Measurements from ENCODE around the gene MXD1.
A peak's percentile ranks its signal among the peaks of the same experiment; 100 is the strongest.
"Not testable (repeated sequence)": the region's sequence is repeated elsewhere in the genome, so short reads cannot be mapped to it uniquely, and the experiment has no call there.

Gene MXD1, protein sequence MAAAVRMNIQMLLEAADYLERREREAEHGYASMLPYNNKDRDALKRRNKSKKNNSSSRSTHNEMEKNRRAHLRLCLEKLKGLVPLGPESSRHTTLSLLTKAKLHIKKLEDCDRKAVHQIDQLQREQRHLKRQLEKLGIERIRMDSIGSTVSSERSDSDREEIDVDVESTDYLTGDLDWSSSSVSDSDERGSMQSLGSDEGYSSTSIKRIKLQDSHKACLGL

DNA sequence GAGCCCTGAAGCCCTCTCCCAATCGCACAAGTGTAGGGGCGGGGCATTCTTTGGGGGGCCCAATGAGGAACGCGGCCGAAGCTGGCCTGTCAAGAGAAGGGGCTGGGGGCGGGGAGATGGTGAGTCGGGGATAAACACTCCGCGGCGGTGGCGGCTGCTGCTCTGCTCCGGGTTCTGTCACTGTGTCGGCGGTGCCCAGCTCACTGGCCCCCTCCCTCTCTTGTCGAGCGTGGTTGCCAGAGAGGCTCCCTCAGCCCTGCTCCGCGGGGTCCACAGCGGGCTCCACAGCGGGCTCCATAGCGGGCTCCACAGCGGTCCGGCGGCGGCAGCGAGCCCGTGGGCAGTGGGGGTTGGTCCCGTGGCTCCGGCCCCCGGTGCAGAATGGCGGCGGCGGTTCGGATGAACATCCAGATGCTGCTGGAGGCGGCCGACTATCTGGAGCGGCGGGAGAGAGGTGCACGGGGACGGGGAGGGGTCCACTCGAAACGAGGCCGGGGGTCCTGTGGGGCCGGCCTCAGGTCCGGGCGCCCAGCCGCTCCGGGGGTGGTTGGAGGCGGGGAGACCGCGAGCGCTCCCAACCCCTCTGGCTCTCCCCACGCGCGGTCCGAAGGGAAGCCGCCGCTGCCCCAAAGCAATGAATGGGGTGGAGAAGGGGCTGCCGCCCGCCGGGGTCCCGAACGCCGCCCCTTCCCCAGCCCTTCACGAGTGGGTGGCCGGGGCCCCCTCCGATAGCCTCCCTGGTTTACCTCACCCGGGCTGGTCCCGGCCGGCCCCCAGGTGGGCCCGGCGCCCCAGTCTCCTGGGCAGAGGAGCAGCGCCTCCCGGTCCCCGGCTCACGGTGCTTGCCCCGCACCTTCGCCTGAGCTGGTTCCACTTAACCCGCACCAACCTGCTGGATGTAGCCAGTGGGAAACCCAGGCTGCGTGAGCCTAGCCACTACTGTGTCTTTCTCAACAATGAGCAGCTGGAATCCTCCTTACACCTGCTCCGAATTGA, at the start of gene MXD1:
Gene MXD1 (plus strand): TSS at position 160 of the 996 bp plus-strand sequence. CDS start 222 bp downstream, at position 382.
- peak; percentile 56 for DNase-seq (ENCODE audit: low spot score)

DNA sequence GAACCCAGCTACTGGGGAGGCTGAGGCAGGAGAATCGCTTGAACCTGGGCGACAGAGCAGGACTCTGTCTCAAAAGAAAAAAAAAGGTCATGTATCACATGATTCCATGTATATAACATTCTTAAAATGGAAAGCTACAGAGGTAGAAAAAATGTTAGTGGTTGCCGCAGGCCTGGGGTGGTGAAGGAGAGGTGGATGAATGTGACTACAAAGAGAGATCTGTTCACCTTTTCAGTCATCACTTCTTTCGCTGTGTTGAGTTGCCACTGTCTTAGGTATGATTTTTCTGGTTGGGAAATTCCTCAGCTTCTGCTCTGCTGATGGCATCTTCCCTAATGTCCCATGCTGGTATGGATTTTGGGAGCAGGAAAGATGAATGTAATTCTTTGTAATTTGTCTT, 26.5 kb upstream of the MXD1 start:
- no peak for DNase-seq (ENCODE audit: low spot score)

DNA sequence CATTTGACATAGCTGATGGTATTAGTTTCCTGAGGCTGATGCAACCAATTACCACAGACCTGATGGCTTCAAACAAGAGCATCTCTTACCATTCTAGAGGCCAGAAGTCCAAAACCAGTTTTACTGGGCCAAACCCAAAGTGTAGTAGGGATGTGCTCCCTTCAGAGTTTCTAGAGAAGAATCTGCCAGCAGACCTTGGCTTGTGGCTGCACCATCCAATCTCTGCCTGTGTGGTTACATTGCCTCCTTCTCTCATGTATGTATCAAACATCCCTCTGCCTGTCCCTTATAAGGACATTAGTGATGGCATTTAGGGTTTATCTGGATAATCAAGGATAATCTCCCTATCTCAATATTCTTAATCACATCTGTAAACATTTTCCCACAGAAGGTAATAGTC, 25.6 kb upstream of the MXD1 start:
- no peak for DNase-seq (ENCODE audit: low spot score)

DNA sequence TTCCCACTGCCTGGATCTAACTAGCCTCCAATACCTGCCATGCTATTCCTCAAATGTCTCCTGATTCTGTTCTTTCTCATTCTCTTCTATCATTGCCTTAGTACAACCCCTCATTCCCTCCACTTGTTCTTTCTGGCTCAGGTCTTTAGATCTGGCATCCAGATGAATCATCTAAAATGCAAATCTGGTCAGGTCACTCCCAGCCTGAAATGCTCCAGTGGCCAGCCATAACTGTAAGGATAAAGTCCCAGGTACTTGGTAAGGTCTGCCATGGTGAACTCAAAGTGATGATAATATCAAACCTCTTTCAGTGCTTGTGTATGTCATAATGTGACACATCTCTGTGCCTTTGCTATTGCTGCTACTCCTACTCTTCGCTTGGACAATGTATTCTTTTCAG, 24.0 kb upstream of the MXD1 start:
- no peak for DNase-seq (ENCODE audit: low spot score)

DNA sequence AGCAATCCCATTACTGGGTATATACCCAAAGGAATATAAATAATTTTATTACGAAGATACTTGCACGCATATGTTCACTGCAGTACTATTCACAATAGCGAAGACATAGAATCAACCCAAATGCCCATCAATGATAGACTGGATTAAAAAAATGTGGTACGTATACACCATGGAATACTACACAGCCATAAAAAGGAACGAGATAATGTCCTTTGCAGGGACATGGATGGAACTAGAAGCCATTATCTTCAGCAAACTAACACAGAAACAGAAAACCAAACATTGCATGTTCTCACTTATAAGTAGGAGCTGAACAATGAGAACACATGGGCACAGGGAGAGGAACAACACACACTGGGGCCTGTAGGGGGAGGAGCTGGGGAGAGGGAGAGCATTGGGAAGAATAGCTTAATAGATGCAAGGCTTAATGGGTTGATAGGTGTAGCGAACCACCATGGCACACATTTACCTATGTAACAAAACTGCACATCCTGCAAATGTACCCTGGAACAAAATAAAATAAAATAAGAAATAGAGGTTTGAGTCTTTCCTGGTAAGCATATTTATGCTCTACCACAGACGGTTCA, 22.0 kb upstream of the MXD1 start:
- not testable (repeated sequence) for DNase-seq (ENCODE audit: low spot score)

DNA sequence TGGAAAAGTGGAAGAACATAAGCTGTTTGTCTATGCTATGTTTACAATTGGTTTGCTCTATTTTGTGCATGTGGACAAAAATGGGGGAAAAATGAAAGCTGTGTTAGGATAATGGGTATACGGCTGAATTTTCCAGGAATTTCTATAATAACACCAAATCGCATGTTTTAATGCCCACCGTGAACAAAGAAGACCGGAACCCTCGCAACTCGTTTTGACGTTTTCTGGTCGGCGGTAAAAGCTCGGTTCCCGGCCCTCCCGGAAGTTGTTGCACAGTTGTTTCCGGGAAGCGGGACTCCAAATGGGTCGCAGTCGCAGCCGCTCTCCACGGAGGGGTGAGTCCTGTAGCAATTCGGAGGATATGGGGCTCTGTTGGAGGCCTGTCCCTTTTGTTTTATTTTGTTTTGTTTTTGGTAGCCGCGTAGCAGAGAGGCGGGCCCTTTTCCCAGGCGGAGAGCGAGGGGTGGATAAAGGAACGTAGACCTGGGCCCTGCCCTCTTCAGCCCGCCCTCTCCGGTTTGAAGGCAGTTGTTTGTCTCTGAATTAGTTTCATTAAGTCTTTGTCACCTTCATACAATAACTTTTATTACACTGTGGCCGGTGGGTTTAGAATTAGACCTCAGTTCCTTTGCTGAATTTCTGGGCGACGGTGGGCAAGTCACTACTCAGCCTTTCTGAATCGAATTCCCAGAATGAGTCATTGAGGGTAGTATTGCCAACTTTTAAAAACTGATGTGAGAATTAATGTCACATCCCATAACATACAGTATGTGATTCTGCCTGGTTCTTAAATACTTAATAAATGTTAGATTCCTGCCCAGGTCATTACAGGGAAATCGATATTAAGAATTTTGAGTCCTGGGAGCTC, 21.0 kb upstream of the MXD1 start, which contains the start of gene SNRNP27:
Gene SNRNP27 (plus strand): TSS at position 273 of the 868 bp plus-strand sequence. CDS start 29 bp downstream, at position 302.
- DNase-seq (ENCODE audit: low spot score) = peak; percentile 85

DNA sequence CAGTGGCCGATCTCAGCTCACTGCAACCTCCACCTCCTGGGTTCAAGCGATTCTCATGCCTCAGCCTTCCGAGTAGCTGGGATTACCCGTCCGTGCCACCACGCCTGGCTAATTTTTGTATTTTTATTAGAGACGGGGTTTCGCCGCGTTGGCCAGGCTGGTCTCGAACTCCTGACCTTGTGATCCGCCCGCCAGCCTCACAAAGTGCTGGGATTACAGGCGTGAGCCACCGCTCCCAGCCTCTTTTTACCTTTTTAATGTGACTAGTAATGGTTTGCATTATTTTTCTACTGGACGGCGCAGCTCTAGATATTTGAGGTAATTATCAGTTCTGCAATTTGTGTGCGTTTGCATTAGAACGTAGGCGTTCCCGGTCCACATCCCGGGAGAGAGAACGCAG, 20.2 kb upstream of the MXD1 start:
- not testable (repeated sequence) for DNase-seq (ENCODE audit: low spot score)

DNA sequence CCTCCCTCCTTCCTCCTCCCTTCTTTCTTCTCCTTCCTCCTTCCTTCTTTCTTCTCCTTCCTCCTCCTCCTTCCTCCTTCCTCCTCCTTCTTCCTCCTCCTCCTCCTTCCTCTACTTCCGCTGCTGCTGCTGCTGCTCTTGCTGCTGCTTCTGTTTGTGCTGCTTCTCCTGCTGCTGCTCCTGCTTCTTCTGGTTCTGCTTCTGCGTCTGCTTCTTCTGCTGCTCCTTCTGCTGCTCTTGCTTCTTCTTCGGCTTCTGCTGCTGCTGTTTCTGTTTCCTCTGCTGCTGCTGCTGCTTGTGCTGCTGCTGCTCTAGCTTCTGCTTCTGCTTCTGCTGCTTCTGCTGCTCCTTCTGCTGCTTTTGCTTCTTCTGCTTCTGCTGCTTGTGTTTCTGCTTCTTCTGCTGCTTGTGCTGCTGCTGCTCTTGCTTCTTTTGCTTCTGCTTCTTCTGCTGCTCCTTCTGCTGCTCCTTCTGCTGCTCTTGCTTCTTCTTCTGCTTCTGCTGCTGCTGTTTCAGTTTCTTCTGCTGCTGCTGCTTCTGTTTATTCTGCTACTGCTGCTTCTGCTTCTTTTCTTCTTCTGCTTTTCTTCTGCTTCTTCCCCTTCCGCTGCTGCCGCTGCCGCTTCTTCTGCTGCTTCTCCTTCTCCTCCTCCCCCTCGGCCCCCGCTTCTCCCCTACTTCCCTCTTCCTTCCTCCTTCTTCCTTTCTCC, 12.5 kb upstream of the MXD1 start:
- no peak for DNase-seq (ENCODE audit: low spot score)

DNA sequence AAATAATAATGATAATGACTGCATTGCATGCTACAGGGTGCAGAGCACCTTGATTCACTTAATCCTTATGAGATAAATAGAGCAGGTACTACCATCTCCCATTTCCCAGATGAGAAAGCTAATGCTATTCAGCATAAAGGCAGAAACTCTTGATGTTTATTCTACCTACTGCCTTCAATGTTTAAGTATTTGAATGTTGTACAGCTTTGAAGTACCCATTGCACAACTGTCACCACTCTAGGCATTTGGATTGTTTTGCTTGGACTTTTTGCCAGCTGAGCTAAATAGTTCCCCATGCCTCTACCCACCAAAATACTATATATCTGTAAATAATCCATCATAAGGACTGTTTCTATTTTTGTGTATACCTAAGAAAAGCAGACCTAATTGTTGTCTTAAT, 7.7 kb upstream of the MXD1 start:
- DNase-seq (ENCODE audit: low spot score) = no peak

DNA sequence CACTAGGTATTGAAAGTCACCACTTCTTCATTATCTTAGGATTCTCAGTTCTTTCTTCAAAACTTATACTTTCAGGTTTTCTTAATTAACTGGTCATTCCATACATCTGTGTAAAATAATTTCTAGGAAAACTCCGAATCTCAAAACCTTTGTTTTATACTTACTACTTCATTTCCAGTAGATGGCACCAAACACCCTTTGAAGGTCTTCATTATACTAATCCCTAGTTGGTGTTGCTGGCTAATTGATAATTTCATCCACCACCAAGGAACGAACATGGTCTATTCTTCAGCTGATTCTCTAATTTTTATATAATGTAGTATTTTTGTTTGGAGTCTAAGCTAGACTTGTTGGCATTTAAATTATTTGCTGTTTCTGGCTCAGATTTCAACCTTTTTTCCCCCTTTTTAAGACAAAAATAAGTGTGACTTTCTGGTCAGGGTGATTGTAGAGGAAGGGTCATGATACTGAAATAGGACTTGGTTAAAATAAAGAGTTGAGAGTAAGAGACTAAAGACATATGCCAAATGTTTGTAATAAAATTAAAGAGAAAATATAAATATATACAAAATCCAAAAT, 2.8 kb upstream of the MXD1 start:
- DNase-seq (ENCODE audit: low spot score) = no peak

DNA sequence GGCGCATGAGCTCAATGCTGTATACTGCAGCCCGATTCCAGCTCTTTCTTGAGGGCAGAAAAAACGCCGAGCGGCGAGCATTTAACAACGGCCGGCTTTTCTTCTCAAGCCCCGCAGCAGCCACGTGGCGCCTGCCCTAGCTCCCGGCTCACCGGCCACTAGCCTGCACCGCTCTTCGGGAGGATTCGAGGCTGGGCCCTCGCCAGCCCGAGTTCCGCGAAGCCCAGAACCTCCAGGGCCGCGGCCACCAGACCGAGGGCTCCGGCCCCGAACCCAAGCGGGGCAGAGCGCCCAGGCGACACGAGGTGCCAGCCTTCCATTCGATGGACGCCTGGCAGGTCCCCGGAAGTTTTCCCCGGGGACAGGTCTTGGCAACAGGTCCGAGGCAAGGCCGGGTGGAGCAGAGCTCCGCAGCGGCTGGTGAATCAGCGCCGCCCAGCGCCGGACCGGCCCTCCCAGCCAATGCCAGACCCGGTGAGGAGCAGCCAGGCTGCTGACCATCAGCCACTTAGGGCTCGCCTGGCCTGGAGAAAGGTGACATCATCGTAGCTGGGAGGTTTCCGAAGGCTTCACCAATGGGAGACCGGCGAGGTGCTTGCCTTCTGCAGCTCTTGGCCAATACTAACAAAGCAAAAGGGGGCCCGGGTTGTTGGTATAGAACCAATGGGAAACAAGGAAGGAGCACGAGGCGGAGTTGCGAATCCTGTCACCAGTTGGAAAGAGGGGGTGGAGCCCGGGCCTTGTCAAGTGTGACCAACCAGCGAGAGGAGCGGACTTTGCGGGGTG, 552 bp upstream of the MXD1 start:
- DNase-seq (ENCODE audit: low spot score) = peak; percentile 93

DNA sequence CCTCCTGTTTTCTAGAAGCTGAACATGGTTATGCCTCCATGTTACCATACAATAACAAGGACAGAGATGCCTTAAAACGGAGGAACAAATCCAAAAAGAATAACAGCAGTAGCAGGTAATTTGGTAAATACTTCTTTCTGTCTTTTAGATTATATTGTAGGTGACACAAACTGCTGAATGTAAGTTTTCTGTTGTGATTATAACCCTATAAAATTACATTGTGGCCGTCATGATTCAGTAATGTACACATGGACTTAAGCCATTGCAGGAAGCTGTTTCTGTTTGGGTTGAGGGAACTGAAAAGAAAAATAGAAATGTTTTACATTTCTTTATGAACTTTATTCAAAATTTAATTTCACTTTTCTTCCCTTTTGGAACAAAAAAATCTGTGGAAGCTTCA, 1.2 kb downstream of the MXD1 start:
- no peak for DNase-seq (ENCODE audit: low spot score)

DNA sequence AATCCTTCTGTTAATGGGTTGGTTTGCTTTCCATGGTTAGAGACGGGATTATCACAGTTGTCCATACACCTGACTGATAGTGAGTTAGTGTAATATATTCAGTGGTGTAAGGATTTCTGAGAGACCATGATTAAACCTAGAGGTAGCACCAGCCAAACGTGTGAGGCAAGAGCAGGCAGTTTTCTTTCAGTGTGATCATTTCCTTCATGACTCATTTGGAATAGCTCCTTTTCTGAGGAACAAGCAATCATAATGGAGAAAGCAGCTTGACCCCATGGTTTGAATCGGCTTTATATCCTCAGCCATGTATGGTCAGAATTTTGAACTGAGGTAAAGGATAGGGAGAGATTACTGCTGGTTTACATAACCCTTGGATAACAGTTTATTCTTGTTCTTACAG, 2.9 kb downstream of the MXD1 start:
- no peak for DNase-seq (ENCODE audit: low spot score)

DNA sequence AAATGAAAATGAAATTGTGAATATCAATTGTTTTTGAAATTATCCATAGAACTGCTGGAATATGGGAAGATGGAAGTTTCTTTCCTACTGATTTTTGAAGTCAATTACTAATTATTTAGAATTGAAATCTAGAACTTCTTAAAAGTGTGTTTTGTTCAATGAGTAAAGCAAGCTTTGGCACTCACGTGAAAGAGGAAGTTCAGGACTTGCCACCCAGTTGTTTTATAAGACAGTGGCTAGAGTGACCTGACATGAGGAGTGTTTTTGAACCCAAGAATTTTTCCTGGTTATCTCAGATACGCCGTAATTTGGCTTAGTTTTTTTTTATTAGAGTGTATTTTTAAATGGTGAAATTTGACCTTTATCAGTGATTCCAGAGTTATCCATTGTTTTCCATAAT, 3.5 kb downstream of the MXD1 start:
- no peak for DNase-seq (ENCODE audit: low spot score)

DNA sequence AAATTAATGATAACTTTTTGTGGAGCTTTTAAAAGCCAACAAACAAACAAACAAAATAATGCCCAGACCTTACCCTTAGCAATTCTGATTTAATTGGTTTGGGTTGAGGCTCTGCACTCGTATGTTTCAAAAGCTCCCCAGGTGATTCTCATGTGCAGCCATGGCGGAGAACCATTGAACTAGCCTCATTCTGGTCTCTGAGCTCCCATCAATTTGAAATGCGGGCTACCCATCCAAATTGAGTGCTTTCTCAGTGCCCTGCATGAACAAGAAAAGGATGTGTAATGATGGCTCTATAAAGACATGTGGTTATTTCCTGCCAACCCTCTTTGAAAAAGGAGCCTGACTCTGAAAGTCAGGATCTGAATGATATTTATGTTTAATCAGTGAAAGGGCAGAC, 8.2 kb downstream of the MXD1 start:
- no peak for DNase-seq (ENCODE audit: low spot score)

DNA sequence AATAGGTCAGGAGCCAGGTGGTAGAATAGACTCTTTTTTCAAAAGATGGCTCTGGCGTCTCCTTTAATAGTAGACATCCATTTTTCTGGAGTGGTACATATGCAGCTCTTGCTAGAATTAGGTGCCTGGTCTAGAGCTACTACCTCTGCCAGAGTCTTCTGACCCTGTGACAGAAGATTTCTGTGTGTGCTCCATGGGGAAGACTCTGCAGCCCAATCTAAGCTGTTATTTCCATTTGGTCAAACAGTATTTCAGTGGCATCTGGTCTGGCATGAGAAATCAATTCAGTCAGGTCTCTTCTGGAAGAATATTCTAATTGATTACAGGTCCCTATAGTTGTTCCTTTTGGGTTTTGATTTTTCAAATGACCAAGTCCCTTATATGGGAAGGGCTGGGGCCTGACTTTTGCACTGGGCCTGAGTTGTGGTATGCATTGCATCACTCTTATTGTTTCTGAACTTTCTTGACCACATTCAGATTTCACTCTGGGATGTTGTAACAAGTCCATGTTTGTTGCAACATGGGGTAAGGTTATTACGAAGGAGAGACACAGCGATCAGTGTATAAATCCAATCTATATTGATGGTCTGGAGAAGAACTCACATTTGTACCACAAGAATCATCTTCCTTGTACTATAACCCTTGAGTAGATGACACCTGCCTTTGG, 12.1 kb downstream of the MXD1 start:
- DNase-seq (ENCODE audit: low spot score) = no peak

DNA sequence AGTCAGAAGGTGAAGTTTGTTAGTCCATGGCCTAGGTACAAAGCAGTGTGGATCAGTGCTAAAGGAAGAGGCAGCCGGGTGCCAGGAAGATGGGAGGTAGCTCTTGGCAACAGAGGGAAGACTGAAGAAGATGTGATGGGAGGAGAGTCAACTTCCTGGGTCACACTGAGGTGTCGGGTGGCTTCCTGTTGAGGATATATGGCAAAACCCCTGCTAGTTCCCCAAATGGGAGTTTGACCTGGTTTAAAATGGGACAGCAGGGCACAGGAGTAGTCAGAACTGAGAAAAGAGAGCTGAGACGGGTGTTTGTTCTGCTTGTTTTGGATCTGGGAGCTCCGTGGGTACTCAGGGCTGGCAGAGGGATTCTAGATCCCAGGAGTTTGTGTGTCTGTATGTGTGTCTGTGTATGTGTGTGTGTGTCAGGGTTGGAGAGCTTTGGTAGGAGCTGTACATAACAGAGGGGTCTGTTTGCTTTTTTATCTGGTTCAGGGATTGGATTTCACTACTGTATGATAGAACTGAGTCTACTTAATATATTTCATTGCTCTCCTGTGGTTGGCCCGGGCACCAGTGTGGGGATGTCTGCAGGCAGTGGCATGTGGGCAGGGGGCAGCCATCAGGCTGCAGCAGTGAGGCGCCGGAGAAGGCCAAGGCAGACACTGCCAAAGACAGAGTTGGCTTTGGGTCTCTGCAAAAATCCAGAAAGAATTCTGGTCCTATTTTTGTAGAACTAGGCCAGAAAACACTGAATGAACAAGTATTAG, 17.1 kb downstream of the MXD1 start:
- DNase-seq (ENCODE audit: low spot score) = no peak

DNA sequence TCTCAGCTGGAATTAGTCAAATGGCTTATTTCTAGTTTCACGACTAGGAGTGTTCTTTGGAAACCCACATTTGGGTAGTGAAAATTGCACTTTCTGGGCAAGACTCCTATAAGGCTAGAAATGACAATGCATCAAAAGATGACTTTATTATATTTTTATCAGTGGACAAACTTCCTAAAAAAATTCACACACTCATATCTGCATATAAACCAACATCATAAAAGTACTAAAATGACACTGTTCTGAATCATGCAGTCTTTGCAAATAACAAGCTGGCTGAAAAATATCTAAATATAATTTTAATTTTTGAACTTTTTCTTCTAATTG, 17.6 kb downstream of the MXD1 start:
- no peak for DNase-seq (ENCODE audit: low spot score)

All from D341Med (cell line).